ENCODE measurements around the gene AKAP6. TPM values are rescaled to one million over a fixed set of nuclear protein-coding genes. Genes with fewer than 3 reads are reported as not detected.

AKAP6 gene
- total and polyA plus RNA-seq, 2 experiments from 2014 or later: 0.38 to 0.42 TPM

- TF ChIP-seq CTCF (conservative IDR thresholded peaks at IDR 0.05; ENCODE audit: low read depth in 2 of 2) (no peak), NANOG (IDR thresholded peaks at IDR 0.05; ENCODE audit: borderline replicate concordance) (no peak), REST (IDR thresholded peaks at IDR 0.05; ENCODE audit: unreplicated experiment) (no peak), ZNF331 (CRISPR knock-in tag; IDR thresholded peaks at IDR 0.05; ENCODE audit: low read depth) (no peak), POLR2AphosphoS5 (IDR thresholded peaks at IDR 0.05; ENCODE audit: low read depth) (no peak), EZH2 (IDR thresholded peaks at IDR 0.05; ENCODE audit: low read depth, unreplicated experiment) (no peak), JUNB (IDR thresholded peaks at IDR 0.05; ENCODE audit: unreplicated experiment) (no peak), ETS1 (IDR thresholded peaks at IDR 0.05) (no peak)
Measured at GRCh38 chr14:32381869-32382268, 52.8 kb downstream of the AKAP6 start (continued).

- TF ChIP-seq CTCF (conservative IDR thresholded peaks at IDR 0.05; ENCODE audit: low read depth in 2 of 2): peak; percentile 44 to 66
- no peak for TF ChIP-seq EZH2phosphoT487 (IDR thresholded peaks at IDR 0.05; ENCODE audit: unreplicated experiment)
- no peaks in the 10 kb centered on the region for H3K36me3 Mint-ChIP-seq (ENCODE audit: low read depth)
- H3K79me2 ChIP-seq (replicated peaks; ENCODE audit: insufficient read depth): no peaks in the 10 kb centered on the region
- no peak overlapping the region for H3K4me3 Mint-ChIP-seq
- H3K9me3 Mint-ChIP-seq: no peaks in the 10 kb centered on the region
- H3K4me3 ChIP-seq: no peak overlapping the region
- H3K4me1 Mint-ChIP-seq: no peaks in the 10 kb centered on the region
- no peaks in the 10 kb centered on the region for H3K4me1 ChIP-seq (ENCODE audit: insufficient read depth)
- H3K27me3 ChIP-seq (ENCODE audit: insufficient read depth): no peaks in the 10 kb centered on the region
- DNase-seq (ENCODE audit: low spot score): peak; percentile 36
- H3K27me3 Mint-ChIP-seq (ENCODE audit: insufficient read depth, low read depth, poor library complexity): peaks cover 1% of the 10 kb centered on the region
- no peaks in the 10 kb centered on the region for H3K36me3 ChIP-seq (ENCODE audit: insufficient read depth)
- H3K27ac ChIP-seq (ENCODE audit: low read depth): no peak overlapping the region
- 0 out of 2 replicates have a peak, but pooled peaks cover 4% of the 10 kb centered on the region for H3K9me2 ChIP-seq (ENCODE audit: insufficient read depth)
- peak; percentile 91 for ATAC-seq
- no peaks in the 10 kb centered on the region for H3F3A ChIP-seq (replicated peaks; ENCODE audit: low read depth)
- H3K27ac Mint-ChIP-seq: no peak overlapping the region
- no peaks in the 10 kb centered on the region for H4K20me1 ChIP-seq (replicated peaks; ENCODE audit: insufficient read depth)
- no peak overlapping the region for H2AFZ ChIP-seq
- no peak overlapping the region for H3K4me2 ChIP-seq
Measured at GRCh38 chr14:32382704-32383103, 53.6 kb downstream of the AKAP6 start.

Measured in GM23338 (cell line).